ENCODE results near the gene GORASP2. TPM values are rescaled to one million over a fixed set of nuclear protein-coding genes. Genes with fewer than 3 reads are reported as not detected.

The GORASP2 gene
- total and polyA plus RNA-seq, 2 of the 8 experiments (the other 6 are each of a cell fraction or from before 2014, with no cell fraction given): 86.8 to 214 TPM

- H3K36me3 ChIP-seq (ENCODE audit: control insufficient read depth in 2 of 4, insufficient read depth in 4 of 4, low read length in 3 of 4): peaks cover 0 to 5% (median 0%) of the 10 kb centered on the region in 4 experiments; a peak in 1 of 8 replicates
- H2BK20ac ChIP-seq (ENCODE audit: low read length): no peak overlapping the region
- CTCF ChIA-PET (ENCODE audit: partially characterized antibody): no interaction called here
- H3K4me3 ChIP-seq (ENCODE audit: extremely low read depth in 1 of 4, insufficient read depth in 2 of 4, low read depth in 3 of 4, low read length in 4 of 4): no peak overlapping the region
- H3K4me1 ChIP-seq (replicated peaks in 1 of 4; ENCODE audit: control insufficient read depth in 3 of 4, insufficient read depth in 4 of 4, low read length in 3 of 4): no peaks in the 10 kb centered on the region
- H3K14ac ChIP-seq (ENCODE audit: insufficient read length): no peak overlapping the region
- H4K20me1 ChIP-seq (replicated peaks in 1 of 2; ENCODE audit: control insufficient read depth in 1 of 2, insufficient read depth in 2 of 2, low read length in 2 of 2): peaks cover 8 to 17% of the 10 kb centered on the region in 2 experiments
- H2BK15ac ChIP-seq (ENCODE audit: low read length): no peak overlapping the region
- POLR2A ChIA-PET (ENCODE audit: partially characterized antibody): interaction anchor here (1.7 kb wide), 1 partner anchor 12 kb away, joined by 6 read pairs; no protein-coding TSS in a partner anchor
- H3K79me2 ChIP-seq (ENCODE audit: control insufficient read depth in 1 of 2, insufficient read depth in 2 of 2, low read length in 2 of 2): peaks cover 0 to 98% of the 10 kb centered on the region in 2 experiments; a peak in 3 of 4 replicates
- H4K5ac ChIP-seq (ENCODE audit: insufficient read length, low read depth, low read length): no peak overlapping the region
- peaks cover 2% of the 10 kb centered on the region; the same call in 1 of the 2 replicates for H3K79me1 ChIP-seq (ENCODE audit: low read depth, low read length)
- H3K4ac ChIP-seq (replicated peaks; ENCODE audit: insufficient read length, low read depth, low read length): no peak overlapping the region
- no peak overlapping the region for H2BK5ac ChIP-seq (ENCODE audit: low read depth, low read length)
- H3K9ac ChIP-seq (replicated peaks in 1 of 4; ENCODE audit: extremely low read depth in 1 of 4, low read depth in 3 of 4, low read length in 3 of 4): no peak overlapping the region
- no peak overlapping the region for H2BK120ac ChIP-seq (replicated peaks; ENCODE audit: low read depth, low read length)
- no peak overlapping the region for H3K56ac ChIP-seq (replicated peaks; ENCODE audit: insufficient read length, low read depth, low read length)
- no peaks in the 10 kb centered on the region for H3K9me3 ChIP-seq (ENCODE audit: insufficient read depth in 2 of 2, low read depth in 1 of 2, low read length in 1 of 2)
- H3K23ac ChIP-seq (ENCODE audit: insufficient read length): no peak overlapping the region
- WGBS, 2 experiments (ENCODE audit: extremely low coverage in 1 of 2, insufficient coverage in 1 of 2, insufficient read length in 1 of 2, insufficient replicate concordance in 2 of 2, low coverage in 1 of 2, low lambda C conversion rate in 2 of 2, missing lambda C conversion rate in 1 of 2): 90% methylated on average over 4 of the region's 4 CpGs; no CpG with 5 or more reads in 1 of the 2 experiments
- no peak overlapping the region for H4K91ac ChIP-seq (replicated peaks; ENCODE audit: insufficient read length, low read length)
- H3K23me2 ChIP-seq (ENCODE audit: low read depth, low read length): no peaks in the 10 kb centered on the region
- DNase-seq (ENCODE audit: low read depth in 1 of 2, low spot score in 2 of 2): no peak
- no peak overlapping the region for H2BK12ac ChIP-seq (ENCODE audit: low read depth, low read length)
- H4K8ac ChIP-seq (ENCODE audit: extremely low read depth, insufficient read depth, low read length): no peak overlapping the region
- H3K27ac ChIP-seq (ENCODE audit: low read depth, low read length): no peak overlapping the region
- H3K4me2 ChIP-seq (ENCODE audit: insufficient read depth in 1 of 2, low read depth in 2 of 2, low read length in 2 of 2): no peak overlapping the region
- no peak overlapping the region for H3K18ac ChIP-seq (ENCODE audit: extremely low read depth, low read length)
- no peak for FAIRE-seq
- no peak overlapping the region for H2AK5ac ChIP-seq (ENCODE audit: low read depth, low read length)
- H2AFZ ChIP-seq (ENCODE audit: low read length): no peak overlapping the region
- H3K27me3 ChIP-seq (replicated peaks in 1 of 4; ENCODE audit: control insufficient read depth in 3 of 4, extremely low read depth in 1 of 4, insufficient read depth in 3 of 4, low read length in 3 of 4): no peaks in the 10 kb centered on the region
- TF ChIP-seq TEAD4 (IDR thresholded peaks at IDR 0.05; ENCODE audit: low read depth, low read length): no peak
- TF ChIP-seq POLR2AphosphoS5 (IDR thresholded peaks at IDR 0.05; ENCODE audit: low read depth, low read length): no peak
- no peak for TF ChIP-seq POU5F1 (IDR thresholded peaks at IDR 0.05; ENCODE audit: low read depth, low read length)
- no peak for TF ChIP-seq EZH2 (IDR thresholded peaks at IDR 0.05; ENCODE audit: low read depth, low read length, severe bottlenecking)
- TF ChIP-seq YY1 (IDR thresholded peaks at IDR 0.05; ENCODE audit: low read depth, low read length): no peak
- no peak for TF ChIP-seq RFX5 (IDR thresholded peaks at IDR 0.05; ENCODE audit: borderline replicate concordance, low read depth, low read length)
- no peak for TF ChIP-seq RXRA (IDR thresholded peaks at IDR 0.05; ENCODE audit: insufficient read depth, low read depth, low read length)
- TF ChIP-seq HDAC6 (IDR thresholded peaks at IDR 0.05; ENCODE audit: low read depth, low read length): no peak
- no peak for TF ChIP-seq RNF2 (IDR thresholded peaks at IDR 0.05; ENCODE audit: borderline replicate concordance, low read depth, low read length, missing control alignments, poor library complexity, severe bottlenecking)
- no peak for TF ChIP-seq RBBP5 (IDR thresholded peaks at IDR 0.05; ENCODE audit: borderline replicate concordance, low read depth, low read length)
- no peak for TF ChIP-seq TBP (IDR thresholded peaks at IDR 0.05; ENCODE audit: low read depth, low read length)
- TF ChIP-seq CHD1 (IDR thresholded peaks at IDR 0.05; ENCODE audit: low read depth, low read length): no peak
- TF ChIP-seq SAP30 (IDR thresholded peaks at IDR 0.05; ENCODE audit: insufficient read depth, insufficient replicate concordance, low read length): no peak
- no peak for TF ChIP-seq TAF7 (optimal IDR thresholded peaks at IDR 0.05; ENCODE audit: borderline replicate concordance, low read depth, low read length)
- TF ChIP-seq TCF12 (IDR thresholded peaks at IDR 0.05; ENCODE audit: low read depth, low read length): no peak
Observed at GRCh38 chr2:170942615-170943014, 13.6 kb downstream of the GORASP2 start.

Data from H1 (cell line).